Measurements from ENCODE around the gene PMEL. TPM values are rescaled to one million over a fixed set of nuclear protein-coding genes. Genes with fewer than 3 reads are reported as not detected.
"Not testable (repeated sequence)": the region's sequence is repeated elsewhere in the genome, so short reads cannot be mapped to it uniquely, and the experiment has no call there.

Gene PMEL
- total RNA-seq, 2 donors from 2014 or later, result 0.18 to 8.6 TPM

DNA sequence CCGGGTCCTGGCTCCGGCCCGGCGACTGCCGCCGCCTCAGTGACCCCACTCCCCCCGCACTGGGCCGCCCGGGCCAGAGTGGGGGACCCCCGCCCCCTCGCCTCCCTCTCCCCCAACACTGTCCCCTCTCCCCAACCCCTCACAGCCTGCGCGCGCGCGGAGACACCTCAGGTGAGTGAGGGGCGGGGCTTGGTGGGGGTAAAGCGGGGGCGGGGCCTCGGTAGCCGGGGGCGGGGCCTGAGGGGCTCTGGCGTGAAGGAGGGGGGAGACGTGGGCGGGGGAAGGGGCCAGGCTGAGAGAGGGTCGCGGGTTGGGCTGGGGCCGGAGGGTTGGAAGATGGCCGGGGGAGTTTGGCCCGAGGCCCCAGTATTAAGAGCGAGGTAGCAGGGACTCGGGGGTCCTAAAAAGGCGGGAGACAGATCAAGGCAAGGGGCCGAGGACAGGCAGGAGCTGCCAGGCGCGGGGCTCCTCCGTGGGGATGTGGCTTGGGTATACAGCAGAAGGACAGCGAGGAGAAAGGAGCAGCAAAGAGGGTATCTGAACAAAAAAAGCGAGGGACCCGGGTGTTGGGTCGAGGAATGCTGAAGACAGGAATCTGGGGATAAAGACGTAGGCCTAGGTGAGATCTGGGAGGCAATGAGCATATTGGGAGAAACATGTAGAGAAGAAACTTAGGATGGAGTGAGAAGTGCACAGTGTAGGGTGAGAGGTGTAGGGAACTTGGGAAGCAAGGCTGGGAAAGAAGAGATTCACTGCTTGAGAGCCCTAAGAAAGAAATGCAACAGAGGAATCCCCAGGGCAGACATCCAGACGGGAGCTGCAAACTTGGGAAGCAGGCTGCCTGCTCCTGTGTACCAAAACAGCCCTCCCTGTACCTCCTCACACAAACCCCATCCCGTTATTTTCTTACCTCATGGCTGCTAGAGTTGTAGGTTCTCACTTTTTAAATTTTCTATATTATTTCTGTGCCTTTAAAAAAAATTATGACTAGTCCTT is 42.0 kb upstream of the PMEL start:
- 2% methylated on average over 26 of the region's 44 CpGs for whole genome bisulfite sequencing
- Histone ChIP-seq H3K27me3 (replicated peaks; ENCODE audit: insufficient read depth) (no peaks in the 10 kb centered on the region), H3K27ac (peak overlapping the region; percentile 98 to 99), H3K4me3 (peak overlapping the region; percentile 96), H3K9me3 (no peaks in the 10 kb centered on the region), H3K36me3 (no peaks in the 10 kb centered on the region), H3K4me1 (replicated peaks) (no peaks in the 10 kb centered on the region)
- intact Hi-C loops (cut with DNase I), result no loop called here
- TF ChIP-seq, protein P1, sequence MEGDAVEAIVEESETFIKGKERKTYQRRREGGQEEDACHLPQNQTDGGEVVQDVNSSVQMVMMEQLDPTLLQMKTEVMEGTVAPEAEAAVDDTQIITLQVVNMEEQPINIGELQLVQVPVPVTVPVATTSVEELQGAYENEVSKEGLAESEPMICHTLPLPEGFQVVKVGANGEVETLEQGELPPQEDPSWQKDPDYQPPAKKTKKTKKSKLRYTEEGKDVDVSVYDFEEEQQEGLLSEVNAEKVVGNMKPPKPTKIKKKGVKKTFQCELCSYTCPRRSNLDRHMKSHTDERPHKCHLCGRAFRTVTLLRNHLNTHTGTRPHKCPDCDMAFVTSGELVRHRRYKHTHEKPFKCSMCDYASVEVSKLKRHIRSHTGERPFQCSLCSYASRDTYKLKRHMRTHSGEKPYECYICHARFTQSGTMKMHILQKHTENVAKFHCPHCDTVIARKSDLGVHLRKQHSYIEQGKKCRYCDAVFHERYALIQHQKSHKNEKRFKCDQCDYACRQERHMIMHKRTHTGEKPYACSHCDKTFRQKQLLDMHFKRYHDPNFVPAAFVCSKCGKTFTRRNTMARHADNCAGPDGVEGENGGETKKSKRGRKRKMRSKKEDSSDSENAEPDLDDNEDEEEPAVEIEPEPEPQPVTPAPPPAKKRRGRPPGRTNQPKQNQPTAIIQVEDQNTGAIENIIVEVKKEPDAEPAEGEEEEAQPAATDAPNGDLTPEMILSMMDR (IDR thresholded peaks at IDR 0.05), result no peak
- TF ChIP-seq POLR2A (IDR thresholded peaks at IDR 0.05), result no peak
- DNase-seq (ENCODE audit: low spot score), result peak; percentile 57

DNA sequence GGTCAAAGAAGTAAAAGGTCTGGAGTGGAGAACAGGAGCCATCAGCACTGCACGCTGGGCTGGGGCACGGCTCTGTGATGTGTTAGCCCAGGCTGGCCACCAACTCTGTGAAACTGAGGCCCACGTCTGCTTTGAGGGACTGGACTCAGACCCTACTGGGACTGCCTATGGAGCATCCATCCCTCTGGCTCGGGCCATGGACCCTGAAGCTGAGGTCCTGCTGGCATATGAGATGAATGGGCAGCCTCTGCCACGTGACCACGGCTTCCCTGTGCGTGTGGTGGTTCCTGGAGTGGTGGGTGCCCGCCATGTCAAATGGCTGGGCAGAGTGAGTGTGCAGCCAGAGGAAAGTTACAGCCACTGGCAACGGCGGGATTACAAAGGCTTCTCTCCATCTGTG is 38.4 kb upstream of the PMEL start:
- no peaks in the 10 kb centered on the region for H3K4me1 ChIP-seq (replicated peaks)
- no peaks in the 10 kb centered on the region for H3K36me3 ChIP-seq
- DNase-seq (ENCODE audit: low spot score), result no peak
- H3K9me3 ChIP-seq, result no peaks in the 10 kb centered on the region
- 96% methylated on average over 10 of the region's 10 CpGs for WGBS
- H3K27me3 ChIP-seq (replicated peaks; ENCODE audit: insufficient read depth), result no peaks in the 10 kb centered on the region
- TF ChIP-seq, protein P1 (IDR thresholded peaks at IDR 0.05), result no peak
- TF ChIP-seq POLR2AphosphoS5 (IDR thresholded peaks at IDR 0.05) (no peak), POLR2A (IDR thresholded peaks at IDR 0.05) (no peak)
- no peak overlapping the region for H3K27ac ChIP-seq
- intact Hi-C loops (cut with DNase I), result no loop called here
- H3K4me3 ChIP-seq, result no peak overlapping the region

DNA sequence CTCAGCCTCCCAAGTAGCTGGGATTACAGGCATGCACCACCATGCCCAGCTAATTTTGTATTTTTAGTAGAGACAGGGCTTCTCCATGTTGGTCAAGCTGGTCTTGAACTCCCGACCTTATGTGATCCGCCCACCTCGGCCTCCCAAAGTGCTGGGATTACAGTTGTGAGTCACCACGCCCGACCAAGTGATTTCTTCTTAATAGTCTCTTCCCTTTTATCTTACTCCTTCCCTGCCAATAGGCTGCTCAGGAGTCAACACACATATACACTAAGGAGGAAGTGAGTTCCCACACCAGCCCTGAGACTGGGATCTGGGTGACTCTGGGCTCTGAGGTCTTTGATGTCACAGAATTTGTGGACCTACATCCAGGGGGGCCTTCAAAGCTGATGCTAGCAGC is 37.5 kb upstream of the PMEL start:
- H3K9me3 ChIP-seq; intact Hi-C loops (cut with DNase I); H3K36me3 ChIP-seq; H3K27ac ChIP-seq; H3K4me1 ChIP-seq (replicated peaks); H3K4me3 ChIP-seq; DNase-seq (ENCODE audit: low spot score); H3K27me3 ChIP-seq (replicated peaks; ENCODE audit: insufficient read depth): not testable (repeated sequence)
- 91% methylated on average over 5 of the region's 5 CpGs for WGBS

DNA sequence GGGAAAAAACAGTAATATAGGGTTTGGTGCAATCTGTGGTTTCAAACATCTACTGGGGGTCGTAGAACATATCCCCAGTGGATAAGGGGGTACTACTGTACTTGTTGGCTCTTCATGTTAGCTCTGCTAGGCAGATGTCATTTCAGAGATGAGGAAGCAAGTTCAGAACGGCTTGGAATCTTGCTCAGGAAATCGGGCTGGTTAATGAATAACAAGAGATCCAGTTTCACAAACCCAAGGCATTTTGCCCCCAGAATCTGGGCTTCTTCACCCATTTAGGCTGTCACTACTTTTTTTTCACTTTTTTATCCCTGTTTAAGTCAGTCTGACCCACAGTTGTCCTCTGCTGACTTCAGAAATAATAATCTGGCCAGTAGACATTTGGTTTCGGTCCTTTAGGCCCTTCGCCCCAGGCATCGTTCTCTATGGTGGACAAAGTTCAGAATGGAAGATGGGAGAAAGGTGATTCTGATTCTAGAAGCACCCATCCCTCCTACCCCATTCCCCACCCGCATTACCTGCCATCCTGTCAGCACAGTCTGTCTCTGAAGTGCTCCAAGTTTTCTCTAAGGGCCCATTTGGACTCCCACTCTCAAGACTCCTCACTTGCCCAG is 35.8 kb upstream of the PMEL start:
- H3K4me3 ChIP-seq, result no peak overlapping the region

DNA sequence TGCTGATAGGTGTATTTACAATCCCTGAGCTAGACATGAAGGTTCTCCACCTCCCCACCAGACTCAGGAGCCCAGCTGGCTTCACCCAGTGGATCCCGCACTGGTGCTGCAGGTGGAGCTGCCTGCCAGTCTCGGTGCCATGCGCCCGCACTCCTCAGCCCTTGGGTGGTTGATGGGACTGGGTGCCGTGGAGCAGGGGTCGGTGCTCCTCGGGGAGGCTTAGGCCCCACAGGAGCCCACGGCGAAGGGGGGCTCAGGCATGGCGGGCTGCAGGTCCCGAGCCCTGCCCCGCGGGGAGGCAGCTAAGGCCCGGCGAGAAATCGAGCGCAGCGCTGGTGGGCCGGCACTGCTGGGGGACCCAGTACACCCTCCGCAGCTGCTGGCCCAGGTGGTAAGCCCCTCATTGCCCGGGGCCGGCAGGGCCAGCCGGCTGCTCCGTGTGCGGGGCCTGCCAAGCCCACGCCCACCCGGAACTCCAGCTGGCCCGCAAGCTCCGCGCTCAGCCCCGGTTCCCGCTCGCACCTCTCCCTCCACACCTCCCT is 34.2 kb upstream of the PMEL start:
- not testable (repeated sequence) for H3K27ac ChIP-seq; H3K9me3 ChIP-seq; H3K4me3 ChIP-seq; H3K4me1 ChIP-seq (replicated peaks); H3K27me3 ChIP-seq (replicated peaks; ENCODE audit: insufficient read depth); H3K36me3 ChIP-seq; DNase-seq (ENCODE audit: low spot score)
- 93% methylated on average over 28 of the region's 33 CpGs for WGBS
- intact Hi-C loops (cut with DNase I), result loop anchor here (5.0 to 10.0 kb wide), 2 partner anchors 42 to 105 kb away; partner anchors contain the start of genes PA2G4 and RPS26

More for the DNA sequence above, 35.8 kb upstream of the PMEL start:
- no peaks in the 10 kb centered on the region for H3K27me3 ChIP-seq (replicated peaks; ENCODE audit: insufficient read depth)
- H3K9me3 ChIP-seq, result no peaks in the 10 kb centered on the region
- H3K4me1 ChIP-seq (replicated peaks), result peaks cover 4% of the 10 kb centered on the region
- H3K36me3 ChIP-seq, result no peaks in the 10 kb centered on the region
- DNase-seq (ENCODE audit: low spot score), result no peak
- intact Hi-C loops (cut with DNase I), result no loop called here
- 63% methylated on average over 7 of the region's 7 CpGs for WGBS
- TF ChIP-seq POLR2AphosphoS5 (IDR thresholded peaks at IDR 0.05) (no peak), POLR2A (IDR thresholded peaks at IDR 0.05) (no peak)
- no peak overlapping the region for H3K27ac ChIP-seq

DNA sequence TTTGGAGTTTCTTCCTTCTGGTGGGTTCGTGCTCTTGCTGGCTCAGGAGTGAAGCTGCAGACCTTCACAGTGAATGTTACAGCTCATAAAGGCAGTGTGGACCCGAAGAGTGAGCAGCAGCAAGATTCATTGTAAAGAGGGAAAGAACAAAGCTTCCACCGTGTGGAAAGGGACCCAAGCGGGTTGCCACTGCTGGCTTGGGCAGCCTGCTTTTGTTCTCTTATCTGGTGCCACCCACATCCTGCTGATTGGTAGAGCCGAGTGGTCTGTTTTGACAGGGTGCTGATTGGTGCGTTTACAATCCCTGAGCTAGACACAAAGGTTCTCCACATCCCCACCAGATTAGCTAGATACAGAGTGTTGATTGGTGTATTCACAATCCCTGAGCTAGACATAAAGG is 33.7 kb upstream of the PMEL start:
- not testable (repeated sequence) for DNase-seq (ENCODE audit: low spot score); H3K4me3 ChIP-seq; H3K4me1 ChIP-seq (replicated peaks); H3K9me3 ChIP-seq; H3K27me3 ChIP-seq (replicated peaks; ENCODE audit: insufficient read depth); H3K36me3 ChIP-seq; H3K27ac ChIP-seq
- WGBS, result 77% methylated on average over 6 of the region's 6 CpGs
- intact Hi-C loops (cut with DNase I), result loop anchor here (5.0 to 10.0 kb wide), 2 partner anchors 43 to 105 kb away; partner anchors contain the start of genes PA2G4 and RPS26
